Testis (tissue), 3 donors: ENCODE measurements around the gene CDYL2. TPM values are rescaled to one million over a fixed set of nuclear protein-coding genes. Genes with fewer than 3 reads are reported as not detected.

Source experiments
- DNase-seq: peaks from one replicate; pipeline ENCODE4 v3.0.0-alpha.2; 2019
- H3K27ac ChIP-seq, 2 donors: fragments of 200-600 bp; sonication (generic); one replicate each; pipeline ENCODE4 v1.5.1; 2019
- H3K27me3 ChIP-seq: fragments of 200-600 bp; sonication (generic); one replicate; pipeline ENCODE4 v1.5.1; 2019
- H3K36me3 ChIP-seq: fragments of 200-600 bp; sonication (generic); one replicate; pipeline ENCODE4 v1.5.1; 2017; ENCODE audit warnings: low read depth; ENCODE audit errors: missing control alignments
- H3K4me1 ChIP-seq: fragments of 200-600 bp; sonication (generic); one replicate; pipeline ENCODE4 v1.5.1; 2019
- H3K4me3 ChIP-seq, 2 donors: fragments of 200-600 bp; sonication (generic); one replicate each; pipeline ENCODE4 v1.5.1; 2017 to 2019
- H3K9me3 ChIP-seq: fragments of 200-600 bp; sonication (generic); one replicate; pipeline ENCODE4 v1.5.1; 2017
- POLR2A ChIP-seq: fragments of 450-650 bp; IDR thresholded peaks from one replicate; pipeline ENCODE4 v1.6.1; 2017; ENCODE audit warnings: antibody characterized with exemption, mild to moderate bottlenecking, moderate library complexity
- WGBS, 2 donors: methylation state at CpG; one replicate each; pipeline ENCODE4 v1.1.5; 2018; 5-methylcytosine and 5-hydroxymethylcytosine counted together
- intact Hi-C: fragments of 100-400 bp; cut with DNase I; formaldehyde crosslinking; loops from one replicate; pipeline ENCODE4 v1.15.1; 2023; ENCODE audit warnings: low total_unique reads
- polyA plus RNA-seq: library from polyadenylated mRNA; stranded (reverse); fragments of 350-450 nt; fragmentation: Illumina TruSeq; extraction: RNeasy Lipid Tissue Mini Kit (QIAGEN cat#74804); gene quantifications from one replicate; pipeline ENCODE4 v1.2.3, GENCODE V29; 2014; ENCODE audit warnings: low read depth, low replicate concordance; ENCODE audit not compliant: insufficient read depth
- total RNA-seq, 2 donors: library from RNA; depleted of rRNA; stranded (reverse); fragments of >200 nt; gene quantifications; one replicate each; pipeline ENCODE4 v1.2.3, GENCODE V29; 2016
- TF ChIP-seq, protein P1 (sequence below), 3 experiments: fragments of 450-650 bp in 2 of 3; fragments of 200-600 bp in 1 of 3; sonication (generic) in 1 of 3; IDR thresholded peaks; one replicate each; pipeline ENCODE4 v1.5.1; 2016 to 2019; ENCODE audit warnings: antibody characterized with exemption in 3 of 3, mild to moderate bottlenecking in 2 of 3, moderate library complexity in 1 of 3

The CDYL2 gene
- total and polyA plus RNA-seq, 3 donors from 2014 or later: 31.2 to 63.7 (median 60.4) TPM

DNA sequence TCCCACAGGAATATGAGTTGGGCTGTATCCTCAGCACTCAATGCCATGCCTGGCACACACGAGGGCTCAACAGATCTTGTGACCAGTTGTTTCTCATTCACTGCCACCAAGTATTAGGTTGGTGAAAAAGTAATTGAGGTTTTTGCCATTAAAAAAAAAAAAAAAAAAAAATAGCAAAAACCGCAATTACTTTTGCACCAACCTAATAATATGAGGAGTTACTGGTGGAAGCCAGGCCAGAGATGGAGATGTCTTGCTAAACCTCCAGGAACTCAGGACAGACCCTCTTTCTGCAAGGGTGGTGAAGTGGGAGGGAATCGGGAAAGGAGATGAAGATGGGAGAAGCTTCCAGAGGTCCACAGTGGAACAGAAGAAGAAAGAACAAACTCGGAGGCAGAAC, 139.0 kb downstream of the CDYL2 start:
- Histone ChIP-seq H3K36me3 (no peaks in the 10 kb centered on the region), H3K4me1 (no peaks in the 10 kb centered on the region), H3K27me3 (no peaks in the 10 kb centered on the region), H3K27ac (no peak overlapping the region), H3K4me3 (no peak overlapping the region), H3K9me3 (no peaks in the 10 kb centered on the region)
- intact Hi-C loops: no loop called here
- TF ChIP-seq POLR2A: no peak
- 91 to 95% methylated on average over 4 of the region's 4 CpGs for WGBS, 2 donors
- no peak for DNase-seq

DNA sequence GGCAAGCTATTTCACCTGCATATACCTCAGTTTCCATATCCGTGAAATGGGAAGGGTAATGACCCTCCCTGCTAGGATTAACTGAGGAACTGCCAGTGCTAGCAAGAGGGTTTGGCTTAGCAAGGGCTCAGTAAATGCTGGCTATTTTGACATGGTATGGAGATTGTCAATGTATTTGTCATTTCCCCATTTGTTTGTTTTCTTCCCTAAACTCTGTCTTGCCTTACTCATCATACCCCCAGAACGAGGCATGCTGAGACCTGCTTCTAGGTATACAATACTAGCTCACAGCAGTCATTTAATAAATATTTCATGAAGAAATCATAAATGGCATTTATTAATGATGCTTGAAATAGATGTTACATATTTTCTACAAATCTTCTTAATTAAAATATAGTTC, 139.6 kb downstream of the CDYL2 start:
- TF ChIP-seq POLR2A: no peak
- TF ChIP-seq, protein P1, sequence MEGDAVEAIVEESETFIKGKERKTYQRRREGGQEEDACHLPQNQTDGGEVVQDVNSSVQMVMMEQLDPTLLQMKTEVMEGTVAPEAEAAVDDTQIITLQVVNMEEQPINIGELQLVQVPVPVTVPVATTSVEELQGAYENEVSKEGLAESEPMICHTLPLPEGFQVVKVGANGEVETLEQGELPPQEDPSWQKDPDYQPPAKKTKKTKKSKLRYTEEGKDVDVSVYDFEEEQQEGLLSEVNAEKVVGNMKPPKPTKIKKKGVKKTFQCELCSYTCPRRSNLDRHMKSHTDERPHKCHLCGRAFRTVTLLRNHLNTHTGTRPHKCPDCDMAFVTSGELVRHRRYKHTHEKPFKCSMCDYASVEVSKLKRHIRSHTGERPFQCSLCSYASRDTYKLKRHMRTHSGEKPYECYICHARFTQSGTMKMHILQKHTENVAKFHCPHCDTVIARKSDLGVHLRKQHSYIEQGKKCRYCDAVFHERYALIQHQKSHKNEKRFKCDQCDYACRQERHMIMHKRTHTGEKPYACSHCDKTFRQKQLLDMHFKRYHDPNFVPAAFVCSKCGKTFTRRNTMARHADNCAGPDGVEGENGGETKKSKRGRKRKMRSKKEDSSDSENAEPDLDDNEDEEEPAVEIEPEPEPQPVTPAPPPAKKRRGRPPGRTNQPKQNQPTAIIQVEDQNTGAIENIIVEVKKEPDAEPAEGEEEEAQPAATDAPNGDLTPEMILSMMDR (IDR thresholded peaks at IDR 0.05): no peak
- Histone ChIP-seq H3K27ac (no peak overlapping the region), H3K27me3 (no peaks in the 10 kb centered on the region), H3K36me3 (no peaks in the 10 kb centered on the region), H3K9me3 (no peaks in the 10 kb centered on the region), H3K4me1 (no peaks in the 10 kb centered on the region), H3K4me3 (no peak overlapping the region)
- no peak for DNase-seq
- intact Hi-C loops: no loop called here
- WGBS, 2 donors: 47 to 91% methylated on average over 2 of the region's 2 CpGs

DNA sequence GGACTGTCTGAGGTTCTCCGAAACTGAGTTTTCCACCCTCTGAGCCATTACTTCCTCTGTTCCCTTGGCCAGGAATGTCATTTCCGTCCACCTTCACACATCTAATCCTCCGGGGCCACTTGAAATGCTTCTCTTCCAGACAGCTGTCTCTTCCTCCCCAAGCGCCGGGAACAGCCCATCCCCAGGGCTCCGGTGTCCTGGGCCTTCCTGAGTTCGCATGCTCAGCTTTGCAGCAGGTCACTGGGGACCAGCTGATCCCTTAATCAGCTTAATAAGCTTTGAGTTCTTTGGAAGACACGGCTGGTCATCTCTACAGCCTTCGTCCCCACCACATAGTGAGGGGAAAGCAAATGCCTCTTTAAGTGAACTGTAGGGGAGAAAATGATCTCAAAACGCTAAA, 140.2 kb downstream of the CDYL2 start:
- Histone ChIP-seq H3K9me3 (no peaks in the 10 kb centered on the region), H3K27me3 (no peaks in the 10 kb centered on the region), H3K36me3 (no peaks in the 10 kb centered on the region), H3K4me1 (no peaks in the 10 kb centered on the region), H3K4me3 (no peak overlapping the region), H3K27ac (no peak overlapping the region)
- TF ChIP-seq, protein P1 (IDR thresholded peaks at IDR 0.05): no peak
- no peak for TF ChIP-seq POLR2A
- no peak for DNase-seq
- intact Hi-C loops: no loop called here
- 75 to 76% methylated on average over 10 of the region's 10 CpGs for WGBS, 2 donors

DNA sequence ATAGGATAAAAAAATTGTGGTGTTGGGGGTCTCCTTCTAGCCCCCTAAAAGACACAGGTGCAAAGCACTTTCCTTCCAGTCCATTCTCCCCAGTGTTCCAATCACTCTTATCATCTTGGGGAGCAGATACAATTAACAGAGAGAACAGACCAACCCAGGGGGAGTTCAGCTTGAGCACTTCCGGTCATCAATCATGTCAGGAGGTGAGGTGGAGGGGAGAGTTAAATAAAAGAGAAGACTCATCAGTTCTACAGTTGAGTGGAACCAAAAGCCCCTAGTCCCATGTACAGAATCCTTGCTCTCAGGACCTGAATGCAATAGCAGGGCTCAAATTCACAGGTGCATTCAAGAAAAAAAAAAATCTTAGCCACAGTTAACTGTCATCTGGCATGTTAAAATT, 141.3 kb downstream of the CDYL2 start:
- no peak for DNase-seq
- intact Hi-C loops: no loop called here
- H3K4me1 ChIP-seq: no peaks in the 10 kb centered on the region
- TF ChIP-seq, protein P1 (IDR thresholded peaks at IDR 0.05): no peak
- no peak for TF ChIP-seq POLR2A
- no peaks in the 10 kb centered on the region for H3K9me3 ChIP-seq
- no peak overlapping the region for H3K4me3 ChIP-seq
- 78 to 79% methylated on average over 1 of the region's 1 CpG for WGBS, 2 donors
- no peaks in the 10 kb centered on the region for H3K27me3 ChIP-seq
- no peaks in the 10 kb centered on the region for H3K36me3 ChIP-seq
- no peak overlapping the region for H3K27ac ChIP-seq

DNA sequence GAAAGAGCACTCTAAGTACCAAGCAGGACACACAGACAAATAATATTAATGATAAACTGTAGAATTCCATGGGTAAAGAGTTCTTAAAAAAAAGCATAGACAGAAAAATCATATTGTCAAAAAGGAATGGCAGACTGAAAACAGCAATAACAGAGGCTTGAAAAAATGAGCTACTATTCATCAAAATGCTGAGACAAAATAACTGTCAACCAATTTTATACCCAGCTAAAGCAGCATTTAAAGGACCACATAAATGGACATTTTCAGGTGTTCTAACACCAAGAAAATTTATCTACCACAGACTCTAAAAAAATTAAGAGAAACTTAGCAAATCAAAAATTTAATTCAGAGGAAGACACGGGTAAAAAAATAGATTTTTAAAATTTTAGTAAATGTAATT, 144.5 kb downstream of the CDYL2 start:
- no peak overlapping the region for H3K27ac ChIP-seq
- H3K4me3 ChIP-seq: no peak overlapping the region
- WGBS, 2 donors: 97 to 100% methylated on average over 1 of the region's 1 CpG
- DNase-seq: no peak
- TF ChIP-seq, protein P1 (IDR thresholded peaks at IDR 0.05): no peak
- TF ChIP-seq POLR2A: no peak
- H3K36me3 ChIP-seq: no peaks in the 10 kb centered on the region
- H3K4me1 ChIP-seq: peaks cover 5% of the 10 kb centered on the region
- H3K9me3 ChIP-seq: no peaks in the 10 kb centered on the region
- intact Hi-C loops: no loop called here
- no peaks in the 10 kb centered on the region for H3K27me3 ChIP-seq
